HG02588 (cell line): ENCODE measurements around the gene C6.
"Not testable (repeated sequence)": the region's sequence is repeated elsewhere in the genome, so short reads cannot be mapped to it uniquely, and the experiment has no call there.

Experiments
- ATAC-seq: cut with Tn5 transposase; IDR thresholded peaks from one replicate; pipeline ENCODE4 v1.9.1; 2021; ENCODE audit warnings: mild to moderate bottlenecking, moderate library complexity; ENCODE audit not compliant: unreplicated experiment

Gene C6

GRCh38 chr5:41200506-41200905 lies 12.8 kb downstream of the C6 start:
- ATAC-seq: no peak

- no peak for ATAC-seq
These were observed 13.7 kb downstream of the C6 start for GRCh38 chr5:41199660-41200059.

- no peak for ATAC-seq
These were observed 17.1 kb downstream of the C6 start for GRCh38 chr5:41196197-41196596.

GRCh38 chr5:41195228-41195627 lies 18.1 kb downstream of the C6 start:
- ATAC-seq: no peak

GRCh38 chr5:41194339-41194738 lies 19.0 kb downstream of the C6 start:
- ATAC-seq: no peak

GRCh38 chr5:41193456-41194205 lies 19.7 kb downstream of the C6 start:
- ATAC-seq: no peak

- ATAC-seq: no peak
These were observed 22.1 kb downstream of the C6 start for GRCh38 chr5:41191249-41191648.

GRCh38 chr5:41186143-41186542 lies 27.2 kb downstream of the C6 start:
- ATAC-seq: no peak

GRCh38 chr5:41183331-41183730 lies 30.0 kb downstream of the C6 start:
- not testable (repeated sequence) for ATAC-seq

GRCh38 chr5:41182666-41183065 lies 30.7 kb downstream of the C6 start:
- no peak for ATAC-seq

- no peak for ATAC-seq
These were observed 31.4 kb downstream of the C6 start for GRCh38 chr5:41181691-41182564.

- no peak for ATAC-seq
These were observed 36.4 kb downstream of the C6 start for GRCh38 chr5:41176952-41177351.

GRCh38 chr5:41172012-41172411 lies 41.3 kb downstream of the C6 start:
- ATAC-seq: no peak

- no peak for ATAC-seq
These were observed 52.1 kb downstream of the C6 start for GRCh38 chr5:41161271-41161670.

- no peak for ATAC-seq
These were observed 55.9 kb downstream of the C6 start for GRCh38 chr5:41157272-41157894.

GRCh38 chr5:41156739-41157138 lies 56.6 kb downstream of the C6 start:
- no peak for ATAC-seq

GRCh38 chr5:41154491-41154890 lies 58.8 kb downstream of the C6 start:
- ATAC-seq: no peak

GRCh38 chr5:41151564-41151963 lies 61.8 kb downstream of the C6 start:
- no peak for ATAC-seq

GRCh38 chr5:41148448-41148847 lies 64.9 kb downstream of the C6 start:
- no peak for ATAC-seq

- ATAC-seq: no peak
These were observed 68.0 kb downstream of the C6 start for GRCh38 chr5:41145306-41145705.

- no peak for ATAC-seq
These were observed 70.0 kb downstream of the C6 start for GRCh38 chr5:41143131-41143901.
